BLaER1 treated with 17β-estradiol and CSF1 and Interleukin-3, amounts not matched to agents 10 nM and 100 nM (cell line): ENCODE measurements around the gene RAD51.
A peak's percentile ranks its signal among the peaks of the same experiment; 100 is the strongest.

Experiments used
- H3K27ac ChIP-seq, 11 experiments: shearing (Covaris generic); formaldehyde crosslinking; 2 replicates each; pipeline ENCODE4 v1.8.1; 2022
- H3K27me3 ChIP-seq, 11 experiments: shearing (Covaris generic); formaldehyde crosslinking; 2 replicates each; pipeline ENCODE4 v1.8.1; 2022
- H3K36me3 ChIP-seq, 11 experiments: shearing (Covaris generic); formaldehyde crosslinking; 2 replicates each; pipeline ENCODE4 v1.8.1; 2022
- H3K4me1 ChIP-seq, 10 experiments: shearing (Covaris generic); formaldehyde crosslinking; 2 replicates each; pipeline ENCODE4 v1.8.1; 2022
- H3K4me2 ChIP-seq, 11 experiments: shearing (Covaris generic); formaldehyde crosslinking; 2 replicates each; pipeline ENCODE4 v1.8.1; 2022
- H3K4me3 ChIP-seq, 10 experiments: shearing (Covaris generic); formaldehyde crosslinking; 2 replicates each; pipeline ENCODE4 v1.8.1; 2022
- H3K9ac ChIP-seq, 11 experiments: shearing (Covaris generic); formaldehyde crosslinking; 2 replicates each; pipeline ENCODE4 v1.8.1; 2022
- H3K9me3 ChIP-seq, 11 experiments: shearing (Covaris generic); formaldehyde crosslinking; replicated peaks in 1 of 11; 2 replicates each; pipeline ENCODE4 v1.8.1; 2022
- H4K20me1 ChIP-seq, 11 experiments: shearing (Covaris generic); formaldehyde crosslinking; 2 replicates each; pipeline ENCODE4 v1.8.1; 2022
- Cebpa-rat ChIP-seq, 11 experiments: shearing (Covaris generic); IDR thresholded peaks; 2 replicates each; pipeline ENCODE4 v1.8.1; 2022

The RAD51 gene

GRCh38 chr15:40684381-40684780 is 10.6 kb upstream of the RAD51 start:
- no peak for TF ChIP-seq Cebpa-rat (IDR thresholded peaks at IDR 0.05)
- Histone ChIP-seq H3K36me3 (peaks cover 0 to 7% (median 0%) of the 10 kb centered on the region in 11 experiments; a peak in 1 of 22 replicates), H3K9me3 (no peaks in the 10 kb centered on the region), H3K4me1 (peaks cover 7 to 18% (median 17%) of the 10 kb centered on the region in 10 experiments; a peak in 17 of 20 replicates), H3K27ac (no peak overlapping the region), H3K27me3 (no peaks in the 10 kb centered on the region), H3K4me2 (no peak overlapping the region), H3K4me3 (no peak overlapping the region), H4K20me1 (no peaks in the 10 kb centered on the region), H3K9ac (no peak overlapping the region)

GRCh38 chr15:40685376-40685775 is 9.6 kb upstream of the RAD51 start:
- Histone ChIP-seq H3K4me1 (peaks cover 7 to 8% (median 8%) of the 10 kb centered on the region in 10 experiments; a peak in 16 of 20 replicates), H3K27ac (no peak overlapping the region), H3K27me3 (no peaks in the 10 kb centered on the region), H3K9ac (no peak overlapping the region), H3K36me3 (peaks cover 0 to 7% (median 0%) of the 10 kb centered on the region in 11 experiments; a peak in 1 of 22 replicates), H4K20me1 (no peaks in the 10 kb centered on the region), H3K4me3 (no peak overlapping the region), H3K4me2 (no peak overlapping the region), H3K9me3 (no peaks in the 10 kb centered on the region)
- no peak for TF ChIP-seq Cebpa-rat (IDR thresholded peaks at IDR 0.05)

DNA sequence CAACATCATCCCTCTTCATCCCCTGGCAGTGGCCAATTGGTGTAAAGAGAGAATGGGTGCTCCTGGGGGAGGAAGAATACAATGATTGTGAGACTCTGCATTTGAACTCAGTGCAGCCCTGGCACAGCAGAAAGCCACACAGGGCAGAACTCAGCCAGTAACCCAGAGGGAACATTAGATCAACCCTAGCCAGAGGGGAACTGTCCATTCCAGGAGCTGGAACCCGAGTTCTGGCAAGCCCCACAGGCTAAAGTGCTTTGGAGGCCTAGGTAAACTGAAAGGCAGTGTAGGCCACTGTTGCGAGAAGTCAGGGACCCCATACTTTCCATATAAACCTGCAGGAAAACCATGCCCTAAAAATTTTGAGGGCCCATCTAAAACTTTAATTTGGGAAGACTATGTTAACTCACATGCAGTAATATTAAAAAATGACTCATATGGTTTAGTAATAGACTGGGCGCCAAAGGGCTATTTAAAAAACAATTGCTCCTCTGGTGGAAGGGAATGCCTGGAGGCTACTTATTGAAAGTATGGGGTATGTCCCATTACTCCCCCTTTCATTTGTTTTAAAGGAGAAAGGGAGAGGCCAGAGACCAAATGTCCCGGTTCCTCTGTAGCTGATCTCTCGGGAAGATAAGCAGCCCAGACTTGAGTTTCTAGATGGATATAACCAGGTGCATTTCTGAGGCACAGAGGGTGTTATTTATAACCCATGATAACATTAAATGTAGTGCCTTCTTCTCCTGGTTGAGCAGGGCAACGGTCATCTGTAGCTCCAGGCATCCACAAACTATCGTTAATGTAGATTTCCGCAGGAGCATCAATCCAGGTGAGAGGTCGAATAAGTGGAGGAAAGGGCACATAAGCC is 5.8 kb upstream of the RAD51 start:
- no peak for TF ChIP-seq Cebpa-rat (IDR thresholded peaks at IDR 0.05)
- no peak overlapping the region for H3K27ac ChIP-seq
- H3K4me3 ChIP-seq, result no peak overlapping the region
- no peak overlapping the region for H3K9ac ChIP-seq
- H4K20me1 ChIP-seq, result no peaks in the 10 kb centered on the region
- H3K4me2 ChIP-seq, result no peak overlapping the region
- H3K36me3 ChIP-seq, result peaks cover 0 to 11% (median 3%) of the 10 kb centered on the region in 11 experiments; a peak in 5 of 22 replicates
- peaks cover 10 to 18% (median 12%) of the 10 kb centered on the region in 10 experiments for H3K4me1 ChIP-seq
- no peaks in the 10 kb centered on the region for H3K9me3 ChIP-seq
- H3K27me3 ChIP-seq, result no peaks in the 10 kb centered on the region

- Histone ChIP-seq H3K9ac (no peak overlapping the region), H4K20me1 (no peaks in the 10 kb centered on the region; a peak in 1 of 22 replicates), H3K4me2 (no peak overlapping the region), H3K9me3 (no peaks in the 10 kb centered on the region), H3K4me1 (peaks cover 18 to 27% (median 21%) of the 10 kb centered on the region in 10 experiments), H3K36me3 (peaks cover 0 to 8% (median 3%) of the 10 kb centered on the region in 11 experiments; a peak in 4 of 22 replicates), H3K27me3 (no peaks in the 10 kb centered on the region), H3K27ac (no peak overlapping the region), H3K4me3 (no peak overlapping the region)
- TF ChIP-seq Cebpa-rat (IDR thresholded peaks at IDR 0.05), result no peak
Measured at GRCh38 chr15:40691737-40692136, 3.2 kb upstream of the RAD51 start.

DNA sequence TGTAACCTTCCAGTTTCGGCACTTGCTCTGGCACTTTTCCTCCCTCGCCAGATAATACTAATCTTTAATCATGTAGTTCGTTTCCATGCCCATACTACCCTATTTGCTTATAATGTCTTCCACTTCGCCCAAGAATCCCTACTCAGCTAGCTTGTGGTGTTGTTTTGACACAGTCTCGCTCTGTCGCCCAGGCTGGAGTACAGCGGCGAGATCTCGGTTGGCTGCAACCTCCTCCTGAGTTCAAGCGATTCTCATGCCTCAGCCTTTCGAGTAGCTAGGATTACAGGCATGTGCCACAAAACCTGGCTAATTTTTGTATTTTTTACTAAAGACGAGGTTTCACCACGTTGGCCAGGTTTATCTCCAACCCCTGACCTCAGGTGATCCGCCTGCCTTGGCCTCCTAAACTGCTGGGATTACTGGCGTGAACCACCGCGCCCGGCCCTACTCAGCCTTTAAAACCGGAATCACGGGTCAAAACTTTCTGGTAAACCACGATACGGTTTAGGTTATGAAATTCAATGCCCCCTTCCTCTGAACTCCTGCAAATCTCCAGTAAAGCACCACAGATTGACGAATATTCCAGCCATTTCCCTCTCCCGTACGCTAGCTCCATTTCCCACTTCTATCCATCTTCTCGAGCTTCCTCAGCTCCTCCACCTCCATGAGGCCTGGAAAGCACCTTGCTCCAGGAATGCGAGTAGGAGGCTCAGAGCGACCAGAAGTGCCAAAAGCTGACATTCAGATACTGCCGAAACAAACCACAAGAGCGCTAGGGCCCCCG is 878 bp upstream of the RAD51 start:
- no peak for TF ChIP-seq Cebpa-rat (IDR thresholded peaks at IDR 0.05)
- Histone ChIP-seq H3K27ac (peak overlapping the region; percentile 73 to 92 (median 89)), H3K36me3 (peaks cover 3 to 23% (median 16%) of the 10 kb centered on the region in 11 experiments; a peak in 18 of 22 replicates), H4K20me1 (peaks cover 0 to 10% (median 0%) of the 10 kb centered on the region in 11 experiments; a peak in 4 of 22 replicates), H3K9me3 (no peaks in the 10 kb centered on the region), H3K4me3 (peak overlapping the region; percentile 80 to 97 (median 88)), H3K4me1 (peaks cover 18 to 37% (median 31%) of the 10 kb centered on the region in 10 experiments), H3K4me2 (peak overlapping the region; percentile 83 to 97 (median 91)), H3K9ac (peak overlapping the region; percentile 82 to 93 (median 90)), H3K27me3 (no peaks in the 10 kb centered on the region)

GRCh38 chr15:40695469-40695890 is 506 bp downstream of the RAD51 start:
- no peak for TF ChIP-seq Cebpa-rat (IDR thresholded peaks at IDR 0.05)
- Histone ChIP-seq H3K9ac (peak overlapping the region; percentile 82 to 93 (median 90)), H4K20me1 (peaks cover 0 to 10% (median 0%) of the 10 kb centered on the region in 11 experiments; a peak in 5 of 22 replicates), H3K4me1 (peaks cover 18 to 37% (median 31%) of the 10 kb centered on the region in 10 experiments), H3K36me3 (peaks cover 3 to 37% (median 30%) of the 10 kb centered on the region in 11 experiments; a peak in 18 of 22 replicates), H3K4me3 (peak overlapping the region; percentile 80 to 97 (median 88)), H3K9me3 (no peaks in the 10 kb centered on the region), H3K27ac (peak overlapping the region in 10 of 11 experiments; percentile 81 to 92 (median 90); a peak in 18 of 22 replicates), H3K4me2 (peak overlapping the region; percentile 64 to 92 (median 83)), H3K27me3 (no peaks in the 10 kb centered on the region)

GRCh38 chr15:40696228-40696627 is 1.3 kb downstream of the RAD51 start:
- H3K27ac ChIP-seq, result peak overlapping the region in 9 of 11 experiments; percentile 81 to 92 (median 90); a peak in 12 of 22 replicates
- no peak for TF ChIP-seq Cebpa-rat (IDR thresholded peaks at IDR 0.05)
- H3K27me3 ChIP-seq, result no peaks in the 10 kb centered on the region
- peak overlapping the region in 10 of 11 experiments; percentile 82 to 93 (median 90); a peak in 19 of 22 replicates for H3K9ac ChIP-seq
- H3K9me3 ChIP-seq, result no peaks in the 10 kb centered on the region
- H3K4me3 ChIP-seq, result peak overlapping the region; percentile 80 to 97 (median 88)
- H3K36me3 ChIP-seq, result peaks cover 3 to 44% (median 37%) of the 10 kb centered on the region in 11 experiments; a peak in 18 of 22 replicates
- H3K4me1 ChIP-seq, result peaks cover 18 to 37% (median 31%) of the 10 kb centered on the region in 10 experiments
- peaks cover 0 to 10% (median 0%) of the 10 kb centered on the region in 11 experiments; a peak in 6 of 22 replicates for H4K20me1 ChIP-seq
- H3K4me2 ChIP-seq, result peak overlapping the region; percentile 64 to 92 (median 83); a peak in 21 of 22 replicates

- H3K9ac ChIP-seq, result peak overlapping the region in 2 of 11 experiments; percentile 10; a peak in 1 of 22 replicates
- peaks cover 0 to 61% (median 50%) of the 10 kb centered on the region in 11 experiments; a peak in 19 of 22 replicates for H3K36me3 ChIP-seq
- H3K4me3 ChIP-seq, result no peak overlapping the region
- TF ChIP-seq Cebpa-rat (IDR thresholded peaks at IDR 0.05), result no peak
- H4K20me1 ChIP-seq, result peaks cover 0 to 10% (median 0%) of the 10 kb centered on the region in 11 experiments; a peak in 6 of 22 replicates
- H3K4me2 ChIP-seq, result peak overlapping the region in 5 of 11 experiments; percentile 4 to 89 (median 7); a peak in 4 of 22 replicates
- no peak overlapping the region for H3K27ac ChIP-seq
- H3K9me3 ChIP-seq, result no peaks in the 10 kb centered on the region
- H3K27me3 ChIP-seq, result no peaks in the 10 kb centered on the region
- peaks cover 13 to 37% (median 27%) of the 10 kb centered on the region in 10 experiments for H3K4me1 ChIP-seq
Measured at GRCh38 chr15:40697916-40698315, 2.9 kb downstream of the RAD51 start.
